ENCODE data around the gene CEP250.

The CEP250 gene

GRCh38 chr20:35474303-35474871 lies 19.0 kb downstream of the CEP250 start:
- H3K79me2 ChIP-seq (ENCODE audit: insufficient read depth, low read length) = no peaks in the 10 kb centered on the region
- no peak overlapping the region for H3K9ac ChIP-seq (ENCODE audit: low read depth, low read length)
- H4K20me1 ChIP-seq (ENCODE audit: insufficient read depth, low read length) = peaks cover 7% of the 10 kb centered on the region; the same call in 1 of the 2 replicates
- no peak overlapping the region for H3K4me3 ChIP-seq (ENCODE audit: low read depth in 1 of 2, low read length in 2 of 2)
- H3K4me1 ChIP-seq (ENCODE audit: insufficient read depth, low read length) = no peaks in the 10 kb centered on the region
- DNase-seq (no peak), ATAC-seq (ENCODE audit: insufficient read depth, low read depth) (no peak)
- H2AFZ ChIP-seq (ENCODE audit: low read depth, low read length) = no peak overlapping the region
- peaks cover 92% of the 10 kb centered on the region for H3K36me3 ChIP-seq (ENCODE audit: insufficient read depth, low read length)
- H3K4me2 ChIP-seq (ENCODE audit: insufficient read depth, low read length) = no peak overlapping the region
- TF ChIP-seq, protein P1, sequence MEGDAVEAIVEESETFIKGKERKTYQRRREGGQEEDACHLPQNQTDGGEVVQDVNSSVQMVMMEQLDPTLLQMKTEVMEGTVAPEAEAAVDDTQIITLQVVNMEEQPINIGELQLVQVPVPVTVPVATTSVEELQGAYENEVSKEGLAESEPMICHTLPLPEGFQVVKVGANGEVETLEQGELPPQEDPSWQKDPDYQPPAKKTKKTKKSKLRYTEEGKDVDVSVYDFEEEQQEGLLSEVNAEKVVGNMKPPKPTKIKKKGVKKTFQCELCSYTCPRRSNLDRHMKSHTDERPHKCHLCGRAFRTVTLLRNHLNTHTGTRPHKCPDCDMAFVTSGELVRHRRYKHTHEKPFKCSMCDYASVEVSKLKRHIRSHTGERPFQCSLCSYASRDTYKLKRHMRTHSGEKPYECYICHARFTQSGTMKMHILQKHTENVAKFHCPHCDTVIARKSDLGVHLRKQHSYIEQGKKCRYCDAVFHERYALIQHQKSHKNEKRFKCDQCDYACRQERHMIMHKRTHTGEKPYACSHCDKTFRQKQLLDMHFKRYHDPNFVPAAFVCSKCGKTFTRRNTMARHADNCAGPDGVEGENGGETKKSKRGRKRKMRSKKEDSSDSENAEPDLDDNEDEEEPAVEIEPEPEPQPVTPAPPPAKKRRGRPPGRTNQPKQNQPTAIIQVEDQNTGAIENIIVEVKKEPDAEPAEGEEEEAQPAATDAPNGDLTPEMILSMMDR (IDR thresholded peaks at IDR 0.05; ENCODE audit: borderline replicate concordance, extremely low read depth, low read length, poor library complexity, severe bottlenecking) = no peak
- no peak for TF ChIP-seq EZH2 (IDR thresholded peaks at IDR 0.05; ENCODE audit: borderline replicate concordance, low read depth, low read length, severe bottlenecking)
- H3K9me3 ChIP-seq (ENCODE audit: insufficient read depth, low read length, severe bottlenecking) = no peaks in the 10 kb centered on the region
- no peak overlapping the region for H3K27ac ChIP-seq (ENCODE audit: low read length)
- H3K27me3 ChIP-seq (ENCODE audit: insufficient read depth, low read length, poor library complexity) = no peaks in the 10 kb centered on the region

GRCh38 chr20:35476288-35476687 lies 20.9 kb downstream of the CEP250 start:
- no peak overlapping the region for H3K4me3 ChIP-seq (ENCODE audit: low read depth in 1 of 2, low read length in 2 of 2)
- no peaks in the 10 kb centered on the region for H3K4me1 ChIP-seq (ENCODE audit: insufficient read depth, low read length)
- TF ChIP-seq EZH2 (IDR thresholded peaks at IDR 0.05; ENCODE audit: borderline replicate concordance, low read depth, low read length, severe bottlenecking) = no peak
- TF ChIP-seq, protein P1 (IDR thresholded peaks at IDR 0.05; ENCODE audit: borderline replicate concordance, extremely low read depth, low read length, poor library complexity, severe bottlenecking) = no peak
- H3K4me2 ChIP-seq (ENCODE audit: insufficient read depth, low read length) = no peak overlapping the region
- no peak for DNase-seq
- no peaks in the 10 kb centered on the region; the same call in 1 of the 2 replicates for H3K79me2 ChIP-seq (ENCODE audit: insufficient read depth, low read length)
- H3K27me3 ChIP-seq (ENCODE audit: insufficient read depth, low read length, poor library complexity) = no peaks in the 10 kb centered on the region
- H3K9ac ChIP-seq (ENCODE audit: low read depth, low read length) = no peak overlapping the region
- no peak for ATAC-seq (ENCODE audit: insufficient read depth, low read depth)
- no peak overlapping the region for H3K27ac ChIP-seq (ENCODE audit: low read length)
- H3K36me3 ChIP-seq (ENCODE audit: insufficient read depth, low read length) = peaks cover 94% of the 10 kb centered on the region
- no peaks in the 10 kb centered on the region for H3K9me3 ChIP-seq (ENCODE audit: insufficient read depth, low read length, severe bottlenecking)
- peaks cover 7% of the 10 kb centered on the region; the same call in 1 of the 2 replicates for H4K20me1 ChIP-seq (ENCODE audit: insufficient read depth, low read length)
- H2AFZ ChIP-seq (ENCODE audit: low read depth, low read length) = no peak overlapping the region

DNA sequence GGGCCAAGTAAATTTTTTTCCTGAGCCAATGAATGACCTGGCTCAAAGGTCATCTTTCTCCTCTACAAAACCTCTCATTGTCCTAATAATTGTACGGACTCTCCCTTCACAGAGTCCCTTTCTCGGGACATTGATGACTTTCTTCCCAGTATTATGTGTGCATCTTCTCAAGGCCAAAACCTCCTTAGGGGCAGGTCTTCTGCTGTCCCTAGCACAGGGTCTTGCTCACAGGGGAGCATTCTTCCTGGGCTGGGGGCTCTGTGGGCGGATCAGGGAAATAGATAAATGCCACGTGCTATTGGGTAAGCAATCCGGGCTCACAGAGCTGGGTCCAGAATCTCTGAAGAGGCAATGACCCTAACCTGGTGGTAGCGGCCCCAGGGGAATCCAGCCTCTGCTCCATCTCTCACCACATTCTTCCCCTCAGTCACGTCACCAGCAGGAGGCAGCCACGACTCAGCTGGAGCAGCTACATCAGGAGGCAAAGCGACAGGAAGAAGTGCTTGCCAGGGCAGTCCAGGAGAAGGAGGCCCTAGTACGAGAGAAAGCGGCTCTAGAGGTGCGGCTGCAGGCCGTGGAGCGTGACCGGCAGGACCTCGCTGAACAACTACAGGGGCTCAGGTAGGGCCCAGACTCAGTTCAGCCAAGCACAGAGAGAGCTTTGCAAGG lies 23.5 kb downstream of the CEP250 start:
- H3K27ac ChIP-seq (ENCODE audit: low read length) = no peak overlapping the region
- peaks cover 8% of the 10 kb centered on the region for H3K79me2 ChIP-seq (ENCODE audit: insufficient read depth, low read length)
- peak; percentile 52 for DNase-seq
- peaks cover 2% of the 10 kb centered on the region for H3K9me3 ChIP-seq (ENCODE audit: insufficient read depth, low read length, severe bottlenecking)
- no peak overlapping the region for H2AFZ ChIP-seq (ENCODE audit: low read depth, low read length)
- no peak overlapping the region for H3K4me3 ChIP-seq (ENCODE audit: low read depth in 1 of 2, low read length in 2 of 2)
- H3K4me2 ChIP-seq (ENCODE audit: insufficient read depth, low read length) = no peak overlapping the region
- TF ChIP-seq, protein P1 (IDR thresholded peaks at IDR 0.05; ENCODE audit: borderline replicate concordance, extremely low read depth, low read length, poor library complexity, severe bottlenecking) = peak; percentile 61
- no peak for TF ChIP-seq EZH2 (IDR thresholded peaks at IDR 0.05; ENCODE audit: borderline replicate concordance, low read depth, low read length, severe bottlenecking)
- no peaks in the 10 kb centered on the region for H3K27me3 ChIP-seq (ENCODE audit: insufficient read depth, low read length, poor library complexity)
- H3K36me3 ChIP-seq (ENCODE audit: insufficient read depth, low read length) = peaks cover 83% of the 10 kb centered on the region
- H3K4me1 ChIP-seq (ENCODE audit: insufficient read depth, low read length) = no peaks in the 10 kb centered on the region
- H3K9ac ChIP-seq (ENCODE audit: low read depth, low read length) = no peak overlapping the region
- ATAC-seq (ENCODE audit: insufficient read depth, low read depth) = peak; percentile 73
- peaks cover 7% of the 10 kb centered on the region; the same call in 1 of the 2 replicates for H4K20me1 ChIP-seq (ENCODE audit: insufficient read depth, low read length)

Measured in DND-41 (cell line).